Endodermal cell (in vitro differentiated cells): Measurements from ENCODE around the gene SIM1. TPM values are rescaled to one million over a fixed set of nuclear protein-coding genes. Genes with fewer than 3 reads are reported as not detected.

Source experiments
- DNase-seq: peaks from one replicate; pipeline ENCODE4 v3.0.0-alpha.2; 2017
- H3K27ac ChIP-seq: 2 replicates; pipeline ENCODE4 v1.5.1; 2013; ENCODE audit warnings: mild to moderate bottlenecking, low read depth, low read length, moderate library complexity
- H3K27me3 ChIP-seq: 2 replicates; pipeline ENCODE4 v1.6.1; 2013; ENCODE audit warnings: mild to moderate bottlenecking, low read length, moderate library complexity; ENCODE audit not compliant: insufficient read depth, control insufficient read depth, poor library complexity, severe bottlenecking
- H3K36me3 ChIP-seq: 2 replicates; pipeline ENCODE4 v1.7.0; 2013; ENCODE audit warnings: mild to moderate bottlenecking, low read length, moderate library complexity; ENCODE audit not compliant: control insufficient read depth, insufficient read depth
- H3K4me1 ChIP-seq: one replicate; pipeline ENCODE4 v1.7.0; 2013; ENCODE audit warnings: low read length; ENCODE audit not compliant: control insufficient read depth, insufficient read depth
- H3K4me3 ChIP-seq: 2 replicates; pipeline ENCODE4 v1.5.1; 2013; ENCODE audit warnings: mild to moderate bottlenecking, low read length, moderate library complexity
- H3K9ac ChIP-seq: 2 replicates; pipeline ENCODE4 v1.6.1; 2013; ENCODE audit warnings: mild to moderate bottlenecking, low read length, moderate library complexity; ENCODE audit not compliant: poor library complexity, severe bottlenecking; ENCODE audit errors: extremely low read depth
- H3K9me3 ChIP-seq: 2 replicates; pipeline ENCODE4 v1.6.1; 2013; ENCODE audit warnings: mild to moderate bottlenecking, low read length, moderate library complexity; ENCODE audit not compliant: control insufficient read depth
- H3K27ac Mint-ChIP-seq: 2 replicates; pipeline ENCODE4 v1.8.0; 2020; ENCODE audit warnings: mixed read lengths
- H3K27me3 Mint-ChIP-seq: 2 replicates; pipeline ENCODE4 v1.8.0; 2021; ENCODE audit warnings: mild to moderate bottlenecking, mixed read lengths; ENCODE audit not compliant: insufficient read depth
- H3K36me3 Mint-ChIP-seq: 2 replicates; pipeline ENCODE4 v1.8.0; 2020; ENCODE audit warnings: low read depth, mixed read lengths
- H3K4me1 Mint-ChIP-seq: 2 replicates; pipeline ENCODE4 v1.8.0; 2020; ENCODE audit warnings: mixed read lengths
- H3K4me3 Mint-ChIP-seq: 2 replicates; pipeline ENCODE4 v1.8.0; 2020; ENCODE audit warnings: mild to moderate bottlenecking, moderate library complexity, mixed read lengths
- H3K9me3 Mint-ChIP-seq: 2 replicates; pipeline ENCODE4 v1.8.0; 2020; ENCODE audit warnings: mild to moderate bottlenecking, mixed read lengths
- CTCF ChIP-seq: fragments of 200-600 bp; sonication (generic); conservative IDR thresholded peaks from 2 replicates; pipeline ENCODE4 v1.5.0; 2021; ENCODE audit warnings: antibody characterized with exemption, mild to moderate bottlenecking
- WGBS, 2 experiments: methylation state at CpG; one replicate each; pipeline versions ENCODE4 v1.1.5 to v1.1.7; 2013; ENCODE audit warnings: missing lambda C conversion rate in 2 of 2, mixed read lengths in 1 of 2; ENCODE audit not compliant: insufficient coverage in 1 of 2, insufficient read length in 1 of 2; 5-methylcytosine and 5-hydroxymethylcytosine counted together
- total RNA-seq, 2 donors: library from RNA; stranded (reverse); fragmentation: NEBNext Ultra II Directional in 1 of 2; extraction: Animal tissue kit (Norgen Biotek cat#: 25700) in 1 of 2; gene quantifications; 2 replicates in 1 of 2; 3 replicates in 1 of 2; pipeline ENCODE4 v1.2.1, GENCODE V29; 2021

SIM1 gene
- total RNA-seq, 2 donors from 2014 or later, result 0.07 to 0.31 TPM

- Histone ChIP-seq H3K4me1 (peaks cover 8% of the 10 kb centered on the region), H3K9ac (no peak overlapping the region), H3K36me3 (no peaks in the 10 kb centered on the region), H3K27ac (no peak overlapping the region), H3K27me3 (peaks cover 100% of the 10 kb centered on the region), H3K4me3 (peak overlapping the region; percentile 71), H3K9me3 (no peaks in the 10 kb centered on the region)
- H3K4me1 Mint-ChIP-seq, result peaks cover 42% of the 10 kb centered on the region
- WGBS, 2 experiments, result 16 to 27% methylated on average over 2 to 14 of the region's 14 CpGs
- no peak for DNase-seq
- no peak for TF ChIP-seq CTCF
- no peak overlapping the region for H3K27ac Mint-ChIP-seq
- H3K27me3 Mint-ChIP-seq, result no peaks in the 10 kb centered on the region
- peak overlapping the region; percentile 55 for H3K4me3 Mint-ChIP-seq
- no peaks in the 10 kb centered on the region for H3K36me3 Mint-ChIP-seq
- no peaks in the 10 kb centered on the region for H3K9me3 Mint-ChIP-seq
Observed at GRCh38 chr6:100454551-100455229, 10.0 kb downstream of the SIM1 start.

GRCh38 chr6:100453701-100454521, 10.8 kb downstream of the SIM1 start:
- no peak overlapping the region for H3K27ac ChIP-seq
- no peaks in the 10 kb centered on the region for H3K9me3 ChIP-seq
- DNase-seq, result peak; percentile 92
- H3K36me3 ChIP-seq, result no peaks in the 10 kb centered on the region
- Mint-ChIP-seq H3K27me3 (no peaks in the 10 kb centered on the region), H3K9me3 (no peaks in the 10 kb centered on the region), H3K36me3 (no peaks in the 10 kb centered on the region), H3K4me1 (peaks cover 39% of the 10 kb centered on the region), H3K27ac (no peak overlapping the region), H3K4me3 (peak overlapping the region; percentile 43)
- H3K4me1 ChIP-seq, result peaks cover 8% of the 10 kb centered on the region
- no peak overlapping the region for H3K9ac ChIP-seq
- peak overlapping the region; percentile 71 for H3K4me3 ChIP-seq
- 6 to 10% methylated on average over 18 to 36 of the region's 36 CpGs for WGBS, 2 experiments
- TF ChIP-seq CTCF, result no peak
- peaks cover 100% of the 10 kb centered on the region for H3K27me3 ChIP-seq

DNA sequence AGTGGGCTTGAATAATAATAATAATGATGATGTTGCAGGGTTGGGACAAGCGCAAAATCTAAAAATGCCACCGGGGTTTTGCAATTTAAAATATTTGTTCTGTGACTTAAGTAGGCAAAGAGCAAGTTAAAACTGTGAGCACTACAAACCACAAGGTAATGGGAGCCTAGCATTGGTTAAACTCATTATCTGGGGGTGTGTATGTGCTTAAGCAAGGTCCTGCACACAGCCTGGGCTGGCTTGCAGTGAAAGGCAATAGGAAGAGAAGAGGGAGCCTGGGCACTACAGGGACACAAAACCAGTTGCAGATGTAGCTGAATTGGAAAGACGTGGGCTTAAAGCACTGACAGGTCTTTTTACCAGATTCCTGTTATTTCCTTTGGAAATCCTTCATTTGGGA, 11.7 kb downstream of the SIM1 start:
- peaks cover 100% of the 10 kb centered on the region for H3K27me3 ChIP-seq
- H3K4me1 ChIP-seq, result peaks cover 8% of the 10 kb centered on the region
- no peak for DNase-seq
- Mint-ChIP-seq H3K9me3 (no peaks in the 10 kb centered on the region), H3K27ac (no peak overlapping the region), H3K4me1 (peaks cover 33% of the 10 kb centered on the region), H3K36me3 (no peaks in the 10 kb centered on the region), H3K4me3 (no peak overlapping the region), H3K27me3 (no peaks in the 10 kb centered on the region)
- H3K9ac ChIP-seq, result no peak overlapping the region
- H3K36me3 ChIP-seq, result no peaks in the 10 kb centered on the region
- H3K9me3 ChIP-seq, result no peaks in the 10 kb centered on the region
- WGBS, 2 experiments, result 38 to 52% methylated on average over 3 of the region's 3 CpGs
- no peak overlapping the region for H3K27ac ChIP-seq
- no peak for TF ChIP-seq CTCF
- no peak overlapping the region for H3K4me3 ChIP-seq
